Natural killer cell (primary cell): ENCODE data around the gene HMGCL. TPM values are rescaled to one million over a fixed set of nuclear protein-coding genes. Genes with fewer than 3 reads are reported as not detected.
"Not testable (repeated sequence)": the region's sequence is repeated elsewhere in the genome, so short reads cannot be mapped to it uniquely, and the experiment has no call there.

Source experiments
- ATAC-seq, 3 donors: fragments of 150-1000 bp in 2 of 3; fragments of 200-7000 bp in 1 of 3; cut with Tn5 transposase; 1 replicate in 1 of 3; 2 replicates in 2 of 3; pipeline ENCODE4 v1.10.0; 2021; ENCODE audit warnings: mild to moderate bottlenecking in 2 of 3, moderate library complexity in 2 of 3
- DNase-seq, 2 donors: peaks; one replicate each; pipeline versions ENCODE4 v3.0.0 to v3.0.0-alpha.2; 2013 to 2021; ENCODE audit warnings: mixed read lengths in 1 of 2
- H3K27ac ChIP-seq: one replicate; pipeline ENCODE4 v1.5.1; 2013; ENCODE audit warnings: mild to moderate bottlenecking, low read length
- H3K27me3 ChIP-seq: one replicate; pipeline ENCODE4 v1.6.1; 2013; ENCODE audit warnings: low read length; ENCODE audit not compliant: control insufficient read depth, insufficient read depth
- H3K36me3 ChIP-seq: one replicate; pipeline ENCODE4 v1.6.1; 2013; ENCODE audit warnings: low read length; ENCODE audit not compliant: control insufficient read depth, insufficient read depth
- H3K4me1 ChIP-seq: one replicate; pipeline ENCODE4 v1.6.1; 2013; ENCODE audit warnings: low read length; ENCODE audit not compliant: control insufficient read depth, insufficient read depth
- H3K4me3 ChIP-seq: one replicate; pipeline ENCODE4 v1.5.1; 2013; ENCODE audit warnings: low read length
- H3K9me3 ChIP-seq: one replicate; pipeline ENCODE4 v1.6.1; 2013; ENCODE audit warnings: low read length; ENCODE audit not compliant: control insufficient read depth, insufficient read depth
- H3K27ac Mint-ChIP-seq, 2 donors: one replicate each; pipeline ENCODE4 v1.8.0; 2022; ENCODE audit warnings: mild to moderate bottlenecking in 2 of 2, mixed read lengths in 2 of 2, moderate library complexity in 1 of 2
- H3K27me3 Mint-ChIP-seq, 2 donors: one replicate each; pipeline ENCODE4 v1.8.0; 2022; ENCODE audit warnings: low read depth in 2 of 2, mixed read lengths in 2 of 2
- H3K36me3 Mint-ChIP-seq: one replicate; pipeline ENCODE4 v1.8.0; 2022; ENCODE audit warnings: mixed read lengths
- H3K4me1 Mint-ChIP-seq, 2 donors: one replicate each; pipeline ENCODE4 v1.8.0; 2022; ENCODE audit warnings: mixed read lengths in 2 of 2
- H3K4me3 Mint-ChIP-seq: one replicate; pipeline ENCODE4 v1.8.0; 2022; ENCODE audit warnings: mild to moderate bottlenecking, moderate library complexity, mixed read lengths
- H3K9me3 Mint-ChIP-seq, 2 donors: one replicate each; pipeline ENCODE4 v1.8.0; 2022; ENCODE audit warnings: mixed read lengths in 2 of 2
- WGBS: methylation state at CpG from one replicate; pipeline ENCODE4 v1.1.7; 2013; ENCODE audit warnings: missing lambda C conversion rate; ENCODE audit not compliant: insufficient coverage; 5-methylcytosine and 5-hydroxymethylcytosine counted together
- intact Hi-C: fragments of 100-400 bp; cut with micrococcal nuclease; formaldehyde crosslinking; loops from one replicate; pipeline ENCODE4 v1.14.2; 2022
- total RNA-seq, 4 donors: library from RNA; stranded (reverse); fragments of 120-200 nt in 1 of 4; gene quantifications; one replicate each; pipeline versions ENCODE4 v1.2.3 to v1.2.4, GENCODE V29; 2013 to 2022
- TF ChIP-seq, protein P1 (sequence below): fragments of 200-600 bp; IDR thresholded peaks from one replicate; pipeline ENCODE4 v1.8.0; 2022; ENCODE audit warnings: antibody characterized with exemption

HMGCL gene
- total RNA-seq, 3 donors from 2014 or later (not counting 1 experiment from before 2014, with no cell fraction given): 16.8 to 26.9 (median 17.0) TPM

DNA sequence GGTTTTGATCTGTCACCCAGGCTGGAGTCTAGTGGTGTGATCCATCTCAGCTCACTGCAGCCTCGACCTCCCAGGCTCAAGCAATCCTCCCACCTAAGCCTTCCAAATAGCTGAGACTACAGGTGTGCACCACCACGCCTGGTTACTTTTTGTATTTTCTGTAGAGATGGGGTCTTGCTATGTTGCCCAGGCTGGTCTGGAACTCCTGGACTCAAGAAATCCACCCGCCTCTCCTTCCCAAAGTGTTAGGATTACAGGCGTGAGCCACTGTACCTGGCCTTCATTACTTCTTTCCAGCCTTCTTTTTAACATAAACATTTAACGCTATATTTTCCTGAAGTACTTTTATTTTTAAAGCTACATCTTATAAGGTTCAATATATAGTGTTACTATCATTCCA is 18.4 kb upstream of the HMGCL start:
- 93% methylated on average over 4 of the region's 5 CpGs for WGBS
- Mint-ChIP-seq H3K4me3 (no peak overlapping the region), H3K27me3 (no peaks in the 10 kb centered on the region), H3K36me3 (peaks cover 20% of the 10 kb centered on the region), H3K4me1 (peaks cover 0 to under 1% of the 10 kb centered on the region in 2 donors), H3K27ac (no peak overlapping the region), H3K9me3 (no peaks in the 10 kb centered on the region)
- intact Hi-C loops: no loop called here
- Histone ChIP-seq H3K36me3 (peaks cover 24% of the 10 kb centered on the region), H3K4me1 (no peaks in the 10 kb centered on the region), H3K9me3 (no peaks in the 10 kb centered on the region), H3K4me3 (no peak overlapping the region), H3K27me3 (no peaks in the 10 kb centered on the region), H3K27ac (no peak overlapping the region)
- ATAC-seq: no peak
- DNase-seq: no peak
- TF ChIP-seq, protein P1, sequence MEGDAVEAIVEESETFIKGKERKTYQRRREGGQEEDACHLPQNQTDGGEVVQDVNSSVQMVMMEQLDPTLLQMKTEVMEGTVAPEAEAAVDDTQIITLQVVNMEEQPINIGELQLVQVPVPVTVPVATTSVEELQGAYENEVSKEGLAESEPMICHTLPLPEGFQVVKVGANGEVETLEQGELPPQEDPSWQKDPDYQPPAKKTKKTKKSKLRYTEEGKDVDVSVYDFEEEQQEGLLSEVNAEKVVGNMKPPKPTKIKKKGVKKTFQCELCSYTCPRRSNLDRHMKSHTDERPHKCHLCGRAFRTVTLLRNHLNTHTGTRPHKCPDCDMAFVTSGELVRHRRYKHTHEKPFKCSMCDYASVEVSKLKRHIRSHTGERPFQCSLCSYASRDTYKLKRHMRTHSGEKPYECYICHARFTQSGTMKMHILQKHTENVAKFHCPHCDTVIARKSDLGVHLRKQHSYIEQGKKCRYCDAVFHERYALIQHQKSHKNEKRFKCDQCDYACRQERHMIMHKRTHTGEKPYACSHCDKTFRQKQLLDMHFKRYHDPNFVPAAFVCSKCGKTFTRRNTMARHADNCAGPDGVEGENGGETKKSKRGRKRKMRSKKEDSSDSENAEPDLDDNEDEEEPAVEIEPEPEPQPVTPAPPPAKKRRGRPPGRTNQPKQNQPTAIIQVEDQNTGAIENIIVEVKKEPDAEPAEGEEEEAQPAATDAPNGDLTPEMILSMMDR: no peak

GRCh38 chr1:23838401-23838866 is 13.2 kb upstream of the HMGCL start:
- H3K4me1 Mint-ChIP-seq: peaks cover 7 to 12% of the 10 kb centered on the region in 2 donors
- H3K27ac ChIP-seq: no peak overlapping the region
- TF ChIP-seq, protein P1: no peak
- H3K4me3 ChIP-seq: peak overlapping the region; percentile 2
- H3K27me3 Mint-ChIP-seq: peaks cover 0 to 6% of the 10 kb centered on the region in 2 donors
- no peaks in the 10 kb centered on the region for H3K27me3 ChIP-seq
- H3K27ac Mint-ChIP-seq: no peak overlapping the region
- H3K36me3 ChIP-seq: no peaks in the 10 kb centered on the region
- WGBS: 1% methylated on average over 9 of the region's 21 CpGs
- H3K4me3 Mint-ChIP-seq: peak overlapping the region; percentile 74
- ATAC-seq (peak; percentile 98 to 99 (median 99)), DNase-seq (peak; percentile 58 to 89)
- H3K4me1 ChIP-seq: peaks cover 9% of the 10 kb centered on the region
- intact Hi-C loops: no loop called here
- no peaks in the 10 kb centered on the region for H3K9me3 ChIP-seq
- H3K9me3 Mint-ChIP-seq: no peaks in the 10 kb centered on the region
- H3K36me3 Mint-ChIP-seq: no peaks in the 10 kb centered on the region

DNA sequence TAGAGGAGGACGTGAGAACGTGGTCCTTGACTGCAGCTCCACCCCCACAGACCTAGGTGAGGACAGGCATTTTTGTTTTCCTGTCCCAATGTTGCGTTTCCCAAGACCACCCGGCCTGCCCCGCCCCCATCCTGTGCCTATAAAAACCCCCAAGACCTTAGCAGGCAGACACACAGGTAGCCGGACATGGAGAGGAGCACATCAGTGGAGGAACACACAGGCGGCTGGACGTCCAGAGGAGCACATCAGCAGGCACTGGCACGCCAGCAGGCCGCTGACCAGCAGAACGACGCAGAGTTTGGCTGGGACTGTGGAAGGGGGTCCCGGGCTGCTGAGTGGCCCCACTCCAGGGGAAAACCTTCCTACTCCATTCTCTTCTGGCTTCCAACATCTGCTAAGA is 12.7 kb upstream of the HMGCL start:
- peak in 1 of 2 donors; percentile 13 for DNase-seq
- peak in 1 of 3 donors; percentile 3 for ATAC-seq
- Mint-ChIP-seq H3K27ac (no peak overlapping the region), H3K9me3 (no peaks in the 10 kb centered on the region), H3K27me3 (peaks cover 0 to 6% of the 10 kb centered on the region in 2 donors), H3K4me1 (peaks cover 7 to 12% of the 10 kb centered on the region in 2 donors), H3K36me3 (no peaks in the 10 kb centered on the region), H3K4me3 (peak overlapping the region; percentile 74)
- TF ChIP-seq, protein P1: no peak
- Histone ChIP-seq H3K9me3 (no peaks in the 10 kb centered on the region), H3K4me3 (no peak overlapping the region), H3K36me3 (no peaks in the 10 kb centered on the region), H3K27me3 (no peaks in the 10 kb centered on the region), H3K27ac (no peak overlapping the region), H3K4me1 (peaks cover 9% of the 10 kb centered on the region)
- intact Hi-C loops: no loop called here
- WGBS: 44% methylated on average over 13 of the region's 13 CpGs

GRCh38 chr1:23836037-23836436 is 10.8 kb upstream of the HMGCL start:
- H3K9me3 Mint-ChIP-seq: no peaks in the 10 kb centered on the region
- TF ChIP-seq, protein P1: no peak
- Histone ChIP-seq H3K4me1 (peaks cover 9% of the 10 kb centered on the region), H3K27ac (no peak overlapping the region), H3K4me3 (no peak overlapping the region), H3K36me3 (no peaks in the 10 kb centered on the region), H3K9me3 (no peaks in the 10 kb centered on the region), H3K27me3 (no peaks in the 10 kb centered on the region)
- H3K27ac Mint-ChIP-seq: no peak overlapping the region
- DNase-seq: no peak
- H3K4me1 Mint-ChIP-seq: peaks cover 7 to 12% of the 10 kb centered on the region in 2 donors
- H3K27me3 Mint-ChIP-seq: peaks cover 0 to 8% of the 10 kb centered on the region in 2 donors
- intact Hi-C loops: no loop called here
- no peaks in the 10 kb centered on the region for H3K36me3 Mint-ChIP-seq
- ATAC-seq: no peak
- H3K4me3 Mint-ChIP-seq: no peak overlapping the region
- WGBS: 10% methylated on average over 2 of the region's 3 CpGs

GRCh38 chr1:23834156-23834555 is 8.9 kb upstream of the HMGCL start:
- H3K4me1 Mint-ChIP-seq: peaks cover 7 to 12% of the 10 kb centered on the region in 2 donors
- H3K36me3 Mint-ChIP-seq, ATAC-seq: not testable (repeated sequence)

More at GRCh38 chr1:23834156-23834555, 8.9 kb upstream of the HMGCL start:
- H3K27me3 Mint-ChIP-seq, H3K27ac Mint-ChIP-seq, H3K4me3 Mint-ChIP-seq, H3K27ac ChIP-seq, intact Hi-C loops, H3K27me3 ChIP-seq, H3K36me3 ChIP-seq, H3K9me3 Mint-ChIP-seq, H3K4me1 ChIP-seq, H3K4me3 ChIP-seq, DNase-seq, H3K9me3 ChIP-seq: not testable (repeated sequence)
- WGBS: 81% methylated on average over 5 of the region's 6 CpGs
